ENCODE data around the gene PRSS8.
"Not testable (repeated sequence)": the region's sequence is repeated elsewhere in the genome, so short reads cannot be mapped to it uniquely, and the experiment has no call there.

PRSS8 gene

GRCh38 chr16:31100876-31101641 is 34.5 kb downstream of the PRSS8 start:
- not testable (repeated sequence) for DNase-seq

- no peak for DNase-seq
These were observed 35.5 kb downstream of the PRSS8 start for GRCh38 chr16:31099860-31100638.

- peak; percentile 61 to 81 (median 71) for DNase-seq
These were observed 41.0 kb downstream of the PRSS8 start, which contains the start of gene VKORC1 for GRCh38 chr16:31094424-31095120. VKORC1 (minus strand) TSS chr16:31094797; CDS start chr16:31094729, 68 bp downstream.

GRCh38 chr16:31094088-31094423 is 41.5 kb downstream of the PRSS8 start:
- no peak for DNase-seq

GRCh38 chr16:31093132-31093703 is 42.3 kb downstream of the PRSS8 start:
- DNase-seq, result no peak

GRCh38 chr16:31092330-31092729 is 43.2 kb downstream of the PRSS8 start:
- no peak for DNase-seq

GRCh38 chr16:31090540-31090939 is 45.0 kb downstream of the PRSS8 start:
- DNase-seq, result no peak

GRCh38 chr16:31089199-31089598 is 46.3 kb downstream of the PRSS8 start:
- no peak for DNase-seq

GRCh38 chr16:31088459-31089183 is 46.9 kb downstream of the PRSS8 start, which contains the start of gene PRSS53:
PRSS53 (minus strand) TSS chr16:31088943; CDS start chr16:31088809, 134 bp downstream.
- DNase-seq, result no peak

GRCh38 chr16:31087971-31088370 is 47.6 kb downstream of the PRSS8 start:
- DNase-seq, result no peak

- no peak for DNase-seq
These were observed 48.0 kb downstream of the PRSS8 start for GRCh38 chr16:31087481-31087880.

- no peak for DNase-seq
These were observed 49.0 kb downstream of the PRSS8 start for GRCh38 chr16:31086629-31086906.

- DNase-seq, result no peak
These were observed 49.5 kb downstream of the PRSS8 start for GRCh38 chr16:31085873-31086628.

- no peak for DNase-seq
These were observed 50.1 kb downstream of the PRSS8 start for GRCh38 chr16:31085411-31085810.

- no peak for DNase-seq
These were observed 50.8 kb downstream of the PRSS8 start for GRCh38 chr16:31084584-31085302.

GRCh38 chr16:31083981-31084380 is 51.5 kb downstream of the PRSS8 start:
- DNase-seq, result no peak

GRCh38 chr16:31083556-31083955 is 52.0 kb downstream of the PRSS8 start:
- DNase-seq, result no peak

- no peak for DNase-seq
These were observed 52.4 kb downstream of the PRSS8 start for GRCh38 chr16:31083081-31083480.

GRCh38 chr16:31082368-31083045 is 53.0 kb downstream of the PRSS8 start:
- no peak for DNase-seq

Data from activated naive CD4-positive, alpha-beta T cell (primary cell).